C4-2B (cell line): ENCODE measurements around the gene DNAJC5.
"Not testable (repeated sequence)": the region's sequence is repeated elsewhere in the genome, so short reads cannot be mapped to it uniquely, and the experiment has no call there.

Experiments
- ZFX ChIP-seq: fragments of 450-650 bp; IDR thresholded peaks from 2 replicates; pipeline ENCODE4 v1.6.1; 2017
- TF ChIP-seq, protein P1 (sequence below): fragments of 450-650 bp; conservative IDR thresholded peaks from 2 replicates; pipeline ENCODE4 v1.5.1; 2017; ENCODE audit warnings: mild to moderate bottlenecking

DNA sequence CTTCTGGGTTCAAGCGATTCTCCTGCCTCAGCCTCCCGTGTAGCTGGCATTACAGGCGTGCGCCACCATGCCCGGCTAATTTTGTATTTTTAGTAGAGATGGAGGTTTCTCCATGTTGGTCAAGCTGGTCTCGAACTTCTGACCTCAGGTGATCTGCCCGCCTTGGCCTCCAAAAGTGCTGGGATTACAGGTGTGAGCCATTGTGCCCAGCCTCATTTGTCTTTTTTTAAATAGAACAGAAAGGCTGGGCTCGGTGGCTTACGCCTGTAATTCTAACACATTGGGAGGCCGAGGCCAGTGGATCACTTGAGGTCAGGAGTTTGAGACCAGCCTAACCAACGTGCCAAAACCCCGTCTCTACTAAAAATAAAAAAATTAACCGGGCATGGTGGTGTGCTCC is 27.9 kb upstream of the DNAJC5 start:
- TF ChIP-seq, protein P1, sequence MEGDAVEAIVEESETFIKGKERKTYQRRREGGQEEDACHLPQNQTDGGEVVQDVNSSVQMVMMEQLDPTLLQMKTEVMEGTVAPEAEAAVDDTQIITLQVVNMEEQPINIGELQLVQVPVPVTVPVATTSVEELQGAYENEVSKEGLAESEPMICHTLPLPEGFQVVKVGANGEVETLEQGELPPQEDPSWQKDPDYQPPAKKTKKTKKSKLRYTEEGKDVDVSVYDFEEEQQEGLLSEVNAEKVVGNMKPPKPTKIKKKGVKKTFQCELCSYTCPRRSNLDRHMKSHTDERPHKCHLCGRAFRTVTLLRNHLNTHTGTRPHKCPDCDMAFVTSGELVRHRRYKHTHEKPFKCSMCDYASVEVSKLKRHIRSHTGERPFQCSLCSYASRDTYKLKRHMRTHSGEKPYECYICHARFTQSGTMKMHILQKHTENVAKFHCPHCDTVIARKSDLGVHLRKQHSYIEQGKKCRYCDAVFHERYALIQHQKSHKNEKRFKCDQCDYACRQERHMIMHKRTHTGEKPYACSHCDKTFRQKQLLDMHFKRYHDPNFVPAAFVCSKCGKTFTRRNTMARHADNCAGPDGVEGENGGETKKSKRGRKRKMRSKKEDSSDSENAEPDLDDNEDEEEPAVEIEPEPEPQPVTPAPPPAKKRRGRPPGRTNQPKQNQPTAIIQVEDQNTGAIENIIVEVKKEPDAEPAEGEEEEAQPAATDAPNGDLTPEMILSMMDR = not testable (repeated sequence)
- not testable (repeated sequence) for TF ChIP-seq ZFX
